Effector memory CD4-positive, alpha-beta T cell (primary cell): ENCODE results near the gene DUSP7.

Experiments used
- DNase-seq, 3 donors: peaks; one replicate each; pipeline ENCODE4 v3.0.0-alpha.2; 2020
- H3K27ac ChIP-seq: 2 replicates; pipeline ENCODE4 v1.7.0; 2013; ENCODE audit warnings: mild to moderate bottlenecking, low read length, moderate library complexity; ENCODE audit not compliant: insufficient read depth, poor library complexity, severe bottlenecking
- H3K27me3 ChIP-seq: replicated peaks from 2 replicates; pipeline ENCODE4 v1.7.0; 2013; ENCODE audit warnings: mild to moderate bottlenecking, low read length; ENCODE audit not compliant: insufficient read depth, control insufficient read depth, poor library complexity, severe bottlenecking
- H3K36me3 ChIP-seq: 2 replicates; pipeline ENCODE4 v1.7.0; 2013; ENCODE audit warnings: mild to moderate bottlenecking, low read length, moderate library complexity; ENCODE audit not compliant: control insufficient read depth, insufficient read depth
- H3K4me1 ChIP-seq: 2 replicates; pipeline ENCODE4 v1.7.0; 2013; ENCODE audit warnings: low read length, mild to moderate bottlenecking; ENCODE audit not compliant: control insufficient read depth, insufficient read depth, poor library complexity, severe bottlenecking
- H3K4me3 ChIP-seq: 2 replicates; pipeline ENCODE4 v1.7.0; 2013; ENCODE audit warnings: low read length, low read depth, mild to moderate bottlenecking; ENCODE audit not compliant: insufficient read depth, poor library complexity, severe bottlenecking
- H3K9me3 ChIP-seq: 2 replicates; pipeline ENCODE4 v1.7.0; 2013; ENCODE audit warnings: mild to moderate bottlenecking, low read length, moderate library complexity; ENCODE audit not compliant: control insufficient read depth

DUSP7 gene

DNA sequence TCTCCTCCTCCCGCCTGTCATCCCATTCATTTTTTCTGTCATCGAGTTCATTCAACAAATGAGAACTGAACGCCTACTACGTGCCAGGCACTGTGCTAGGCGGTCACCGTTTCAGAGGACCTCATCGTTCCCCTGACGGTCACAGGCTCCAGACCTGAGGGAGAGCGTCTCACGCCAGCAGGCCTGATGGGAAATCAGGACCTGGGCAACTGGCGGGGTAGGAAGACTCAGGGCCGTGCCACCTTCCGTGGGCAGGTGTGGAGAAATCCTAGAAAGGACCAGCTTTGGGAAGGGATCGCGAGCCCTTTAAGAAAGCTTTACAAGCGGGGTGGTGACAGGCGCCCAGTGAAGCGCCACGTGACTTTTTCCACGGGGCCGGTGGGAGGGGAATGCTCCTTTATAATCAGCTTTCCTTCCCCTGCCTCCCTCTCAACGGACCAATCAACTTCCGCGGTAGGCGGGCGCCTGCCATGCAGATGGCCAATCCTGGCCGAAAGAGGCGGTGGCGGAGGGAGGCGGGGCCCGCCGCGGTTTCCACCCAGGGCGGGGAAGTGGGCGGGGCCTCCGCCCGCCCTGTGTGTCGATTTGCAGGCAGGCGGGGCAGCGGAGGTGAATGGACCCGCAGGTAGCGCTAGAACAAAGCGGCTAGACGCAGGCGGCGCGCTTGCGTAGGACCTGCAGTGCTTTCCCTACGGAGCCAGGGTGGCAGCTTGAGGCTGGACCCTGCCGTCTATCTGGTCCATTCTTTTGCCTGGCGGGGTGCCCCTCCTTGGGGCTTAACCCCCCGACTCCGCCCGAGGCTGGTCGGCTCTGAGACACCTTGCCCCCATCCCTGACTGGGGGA lies 819 bp upstream of the DUSP7 start:
- DNase-seq: peak; percentile 99 to 100 (median 100)
- no peaks in the 10 kb centered on the region for H3K9me3 ChIP-seq
- no peaks in the 10 kb centered on the region for H3K27me3 ChIP-seq
- H3K4me1 ChIP-seq: peaks cover 31% of the 10 kb centered on the region
- H3K27ac ChIP-seq: peak overlapping the region; percentile 86
- peak overlapping the region; percentile 56 for H3K4me3 ChIP-seq
- H3K36me3 ChIP-seq: peaks cover 4% of the 10 kb centered on the region

DNA sequence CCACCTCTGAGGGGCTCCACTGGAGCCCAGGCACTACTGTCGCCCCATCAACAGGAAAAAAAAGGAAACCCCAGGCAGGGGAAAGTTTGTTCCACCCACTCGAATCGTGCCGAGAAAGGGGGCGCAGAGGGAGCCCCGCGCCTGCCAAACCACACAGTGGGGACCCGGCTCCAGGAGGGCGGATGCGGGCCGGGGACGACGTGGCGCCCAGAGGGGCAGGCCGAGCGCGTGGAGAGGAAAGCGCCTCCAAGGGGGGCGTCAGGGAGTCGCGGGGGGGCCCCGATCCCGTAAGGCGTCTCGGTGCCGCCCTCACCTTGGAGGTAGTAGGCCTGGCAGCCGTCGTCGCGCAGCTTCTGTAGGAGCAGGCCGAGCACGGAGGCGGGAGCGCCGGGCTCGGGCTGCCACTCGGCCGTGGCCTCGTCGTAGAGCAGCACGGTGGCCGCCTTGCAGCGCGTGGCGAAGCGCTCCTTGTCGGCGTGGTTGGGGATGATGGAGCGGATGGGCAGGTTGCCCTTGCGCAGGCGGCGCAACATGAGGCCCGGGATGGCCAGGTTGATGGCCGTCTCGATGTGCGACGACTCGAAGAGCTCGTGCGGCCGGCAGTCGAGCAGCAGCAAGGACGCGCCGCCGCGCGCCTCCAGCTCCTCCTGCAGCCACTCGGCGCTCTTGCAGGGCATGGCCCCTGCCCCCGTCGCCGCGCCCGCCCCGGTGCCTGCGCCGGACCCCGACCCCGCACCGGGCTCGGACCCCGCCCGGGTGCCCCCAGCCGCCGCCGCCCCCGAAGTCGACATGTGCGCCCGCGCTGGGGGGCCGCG lies 627 bp downstream of the DUSP7 start:
- Histone ChIP-seq H3K4me1 (peaks cover 46% of the 10 kb centered on the region), H3K36me3 (peaks cover 11% of the 10 kb centered on the region), H3K9me3 (no peaks in the 10 kb centered on the region), H3K4me3 (peak overlapping the region; percentile 74), H3K27me3 (no peaks in the 10 kb centered on the region), H3K27ac (peak overlapping the region; percentile 70)
- peak; percentile 5 to 35 (median 20) for DNase-seq

DNA sequence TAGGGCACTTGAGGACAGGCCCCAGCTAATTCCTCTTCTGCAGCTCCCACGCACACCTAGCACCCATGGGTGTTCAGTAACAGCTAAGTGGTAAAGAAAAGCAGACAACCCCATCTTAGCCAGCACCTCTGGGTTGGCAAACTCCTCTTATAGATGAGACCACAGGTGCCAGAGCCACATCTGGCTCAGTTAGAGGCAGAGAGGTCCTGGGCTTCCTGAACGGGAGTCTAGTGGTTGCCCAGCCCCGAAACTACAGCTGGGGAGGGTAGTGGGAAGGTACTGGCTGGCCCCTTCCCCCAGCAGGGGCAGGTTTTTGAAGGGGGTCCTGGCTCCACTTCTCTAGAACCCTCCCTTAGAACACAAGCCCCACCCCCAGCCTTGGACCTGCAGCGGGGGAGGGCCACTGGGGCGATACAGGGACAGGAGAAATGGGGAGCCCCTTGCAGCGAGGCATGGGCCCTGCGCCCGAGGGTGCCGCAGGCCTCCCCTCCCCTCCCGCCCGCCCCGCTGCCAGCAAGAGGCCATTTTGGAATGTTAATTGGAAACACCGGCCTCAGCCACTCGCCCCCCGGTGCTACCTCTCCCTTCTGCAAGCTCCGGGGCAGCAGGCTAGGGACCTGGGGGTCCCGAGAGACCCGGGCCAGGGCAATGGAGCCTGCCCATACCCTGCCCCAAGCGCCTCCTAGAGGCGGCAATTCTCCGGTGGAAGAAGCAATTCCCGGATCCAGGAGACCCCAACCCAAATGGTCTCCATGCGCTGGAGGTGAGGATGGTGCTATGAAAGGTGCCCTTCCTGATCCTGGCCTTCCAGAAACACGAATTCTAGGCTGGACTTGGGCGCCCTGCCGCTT lies 1.5 kb downstream of the DUSP7 start:
- Histone ChIP-seq H3K27ac (peak overlapping the region; percentile 74), H3K9me3 (no peaks in the 10 kb centered on the region), H3K27me3 (no peaks in the 10 kb centered on the region), H3K4me3 (peak overlapping the region; percentile 74), H3K36me3 (peaks cover 19% of the 10 kb centered on the region), H3K4me1 (peaks cover 52% of the 10 kb centered on the region)
- no peak for DNase-seq

DNA sequence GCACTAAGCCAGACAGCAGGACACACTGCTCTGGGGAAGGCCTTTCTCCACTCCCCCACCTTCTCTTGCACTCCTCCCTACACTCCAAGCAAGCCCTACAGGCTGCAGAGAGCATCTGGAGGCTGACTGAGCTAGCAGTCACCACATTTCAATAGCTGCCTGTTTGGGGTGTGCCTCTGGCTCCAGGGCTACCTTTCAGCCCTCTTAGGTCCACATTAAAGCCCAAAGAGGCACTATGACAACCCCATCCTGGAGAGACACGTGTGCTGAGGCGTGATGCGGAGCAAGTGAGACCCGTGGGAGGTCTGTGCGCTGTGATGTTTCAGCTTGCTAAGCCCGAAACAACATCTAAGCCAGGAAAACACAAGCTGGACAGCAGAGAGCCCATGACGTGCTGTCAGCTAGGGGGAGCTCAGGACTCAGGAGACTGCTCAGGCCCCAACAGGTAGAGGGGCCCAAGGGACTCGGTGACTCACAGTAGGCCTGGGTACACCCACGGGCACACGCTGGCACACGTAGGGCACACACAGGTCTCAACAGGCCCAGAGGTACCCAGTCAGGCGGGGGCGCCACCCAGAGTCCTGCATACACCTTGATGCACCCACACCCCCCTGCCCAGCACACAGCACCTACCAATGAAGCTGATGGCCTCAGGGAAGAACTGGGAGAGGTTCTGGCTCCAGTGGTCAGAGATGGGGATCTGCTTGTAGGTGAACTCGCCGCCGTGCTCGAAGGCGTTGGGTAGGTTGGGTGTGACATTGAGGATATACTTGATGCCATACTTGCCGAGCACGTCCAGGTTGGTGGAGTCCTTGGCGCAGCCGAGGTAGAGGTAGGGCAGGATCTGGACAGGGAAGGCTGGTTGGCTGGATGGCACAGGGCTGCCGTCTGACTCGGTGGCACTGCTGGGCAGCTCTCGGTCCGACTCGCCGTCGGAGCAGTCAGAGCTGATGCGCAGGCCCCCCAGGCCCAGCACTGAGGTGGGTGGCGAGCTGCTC lies 2.8 kb downstream of the DUSP7 start:
- peak overlapping the region; percentile 74 for H3K27ac ChIP-seq
- no peaks in the 10 kb centered on the region for H3K27me3 ChIP-seq
- H3K4me1 ChIP-seq: peaks cover 55% of the 10 kb centered on the region
- peak in 2 of 3 donors; percentile 8 to 11 for DNase-seq
- peak overlapping the region; percentile 74 for H3K4me3 ChIP-seq
- H3K36me3 ChIP-seq: peaks cover 32% of the 10 kb centered on the region
- no peaks in the 10 kb centered on the region for H3K9me3 ChIP-seq

DNA sequence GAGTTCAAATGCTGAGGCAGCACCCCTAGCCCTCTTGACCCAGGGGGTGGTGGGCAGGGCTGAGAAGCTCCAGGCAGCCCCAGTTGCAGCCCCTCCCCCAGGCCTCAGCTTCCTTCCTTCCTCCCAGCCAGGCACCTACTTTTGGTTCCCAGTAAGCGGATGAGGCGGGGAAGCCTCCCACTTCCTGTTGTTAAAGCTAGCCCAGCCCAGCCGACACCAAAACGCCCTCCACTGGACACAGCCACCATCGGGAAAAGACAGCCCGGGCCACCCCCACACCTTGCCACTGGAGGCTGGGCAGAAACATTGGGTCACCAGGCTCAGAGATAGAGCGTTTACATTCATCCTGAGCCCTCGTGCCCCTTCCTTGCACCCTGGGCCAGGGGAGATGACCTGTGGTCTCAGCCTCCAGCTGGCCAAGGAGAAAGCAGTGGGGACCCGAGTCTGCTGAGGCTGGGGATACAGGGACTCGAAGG lies 3.5 kb downstream of the DUSP7 start:
- H3K4me1 ChIP-seq: peaks cover 56% of the 10 kb centered on the region
- H3K27me3 ChIP-seq: no peaks in the 10 kb centered on the region
- peak; percentile 29 to 53 (median 31) for DNase-seq
- H3K27ac ChIP-seq: peak overlapping the region; percentile 74
- peaks cover 39% of the 10 kb centered on the region for H3K36me3 ChIP-seq
- no peaks in the 10 kb centered on the region for H3K9me3 ChIP-seq
- H3K4me3 ChIP-seq: peak overlapping the region; percentile 74

DNA sequence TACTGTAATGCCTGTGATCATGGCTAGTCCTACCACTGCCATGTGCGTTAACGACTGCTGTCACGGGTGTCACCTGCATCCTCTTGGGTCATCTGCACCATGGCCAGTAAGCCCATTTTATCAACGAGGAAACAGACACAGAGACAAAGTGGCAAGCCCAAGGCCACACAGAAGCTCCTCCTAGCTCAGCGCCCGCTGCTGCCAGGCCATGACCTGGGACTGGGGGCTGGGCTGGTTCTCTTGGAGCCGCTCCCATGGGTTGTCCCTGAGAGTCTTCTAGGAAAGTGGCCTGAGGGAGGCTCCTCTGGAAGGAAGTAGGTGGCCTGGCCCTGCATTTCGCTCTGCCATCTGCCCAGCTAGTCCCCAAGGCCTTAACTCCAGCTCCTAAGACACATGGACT lies 4.9 kb downstream of the DUSP7 start:
- Histone ChIP-seq H3K27me3 (no peaks in the 10 kb centered on the region), H3K27ac (peak overlapping the region; percentile 74), H3K9me3 (no peaks in the 10 kb centered on the region), H3K4me3 (no peak overlapping the region), H3K36me3 (peaks cover 41% of the 10 kb centered on the region), H3K4me1 (peaks cover 53% of the 10 kb centered on the region)
- DNase-seq: no peak

DNA sequence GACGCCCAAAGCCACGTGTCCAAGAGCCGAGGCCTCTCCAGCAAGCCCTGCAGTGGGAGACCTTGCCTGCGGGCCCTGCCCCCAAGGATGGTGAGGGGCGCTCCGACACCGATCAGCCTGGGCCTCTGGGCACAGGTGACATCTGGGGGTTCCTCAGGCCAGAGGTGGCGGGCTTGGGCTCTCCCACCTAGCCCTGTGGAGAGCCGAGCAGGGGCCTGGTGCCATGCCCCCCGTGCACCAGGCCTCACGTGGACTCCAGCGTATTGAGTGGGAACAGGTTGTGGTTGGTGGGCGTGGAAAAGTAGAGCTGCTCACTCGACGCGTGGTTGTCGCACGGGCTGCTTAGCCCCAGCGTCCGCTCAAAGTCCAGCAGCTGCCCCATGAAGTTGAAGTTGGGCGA lies 5.8 kb downstream of the DUSP7 start:
- H3K4me1 ChIP-seq: peaks cover 53% of the 10 kb centered on the region
- no peaks in the 10 kb centered on the region for H3K9me3 ChIP-seq
- no peak overlapping the region for H3K27ac ChIP-seq
- H3K27me3 ChIP-seq: no peaks in the 10 kb centered on the region
- H3K4me3 ChIP-seq: no peak overlapping the region
- DNase-seq: no peak
- peaks cover 41% of the 10 kb centered on the region for H3K36me3 ChIP-seq

DNA sequence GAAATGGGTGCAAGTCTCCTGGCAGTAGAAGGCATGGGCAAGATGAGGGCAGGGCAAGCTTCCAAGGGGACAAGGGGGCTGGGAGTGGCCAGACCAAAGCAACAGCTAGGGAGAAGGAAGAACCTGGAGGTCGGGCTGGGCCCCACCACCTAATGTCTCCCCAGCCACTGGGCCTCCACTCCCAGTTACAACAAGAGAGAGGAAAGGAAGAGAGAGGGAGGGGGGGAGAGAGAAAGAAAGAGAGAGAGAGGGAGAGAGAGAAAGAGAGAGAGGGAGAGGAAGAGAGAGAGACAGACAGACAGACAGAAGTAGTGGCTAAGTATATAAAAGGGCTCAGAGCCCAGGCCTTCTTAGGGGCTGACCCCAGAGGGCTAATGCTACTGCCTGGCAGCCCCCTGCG lies 6.9 kb downstream of the DUSP7 start:
- Histone ChIP-seq H3K36me3 (peaks cover 41% of the 10 kb centered on the region), H3K27me3 (no peaks in the 10 kb centered on the region), H3K27ac (no peak overlapping the region), H3K4me3 (no peak overlapping the region), H3K9me3 (no peaks in the 10 kb centered on the region), H3K4me1 (peaks cover 51% of the 10 kb centered on the region)
- DNase-seq: no peak
